GM21737 (cell line): Measurements from ENCODE around the gene CLK4.

Experiments
- ATAC-seq: cut with Tn5 transposase; IDR thresholded peaks from one replicate; pipeline ENCODE4 v1.9.1; 2021; ENCODE audit warnings: mild to moderate bottlenecking, moderate library complexity; ENCODE audit not compliant: unreplicated experiment

The CLK4 gene

DNA sequence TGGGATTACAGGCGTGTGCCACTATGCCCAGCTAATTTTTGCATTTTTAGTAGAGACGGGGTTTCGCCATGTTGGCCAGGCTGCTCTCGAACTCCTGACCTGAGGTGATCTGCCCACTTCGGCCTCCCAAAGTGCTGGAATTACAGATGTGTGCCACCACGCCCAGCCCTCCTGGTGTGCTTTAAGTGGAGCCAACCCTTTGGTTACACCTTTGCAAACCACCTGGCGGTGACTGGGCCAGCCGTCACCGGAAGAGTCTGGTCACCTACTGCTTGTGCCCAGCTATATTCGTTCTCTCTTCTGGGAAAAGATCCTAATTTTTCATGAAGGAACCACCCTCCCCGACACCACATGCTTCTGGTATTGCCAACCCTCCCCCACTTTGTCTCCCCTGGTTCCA, 72.5 kb downstream of the CLK4 start:
- no peak for ATAC-seq

DNA sequence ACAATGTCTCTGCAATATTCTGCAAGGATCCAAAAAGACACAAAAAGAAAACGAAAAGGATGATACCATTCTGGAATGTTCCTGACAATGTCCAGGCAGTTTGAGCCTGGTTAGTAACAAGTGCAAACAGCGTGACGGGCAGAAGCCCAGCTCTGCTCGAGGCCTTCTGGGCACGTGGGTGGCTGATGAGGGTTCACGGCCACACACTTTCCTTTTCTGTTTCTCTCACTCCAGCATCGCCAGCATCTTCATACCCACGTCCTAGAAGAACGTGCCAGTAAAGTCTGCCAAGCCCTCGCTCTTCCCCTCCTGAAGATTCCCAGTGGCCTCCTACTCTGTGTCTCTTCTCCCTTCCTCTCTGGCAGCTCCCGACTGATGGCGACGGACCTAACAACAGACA, 73.3 kb downstream of the CLK4 start:
- no peak for ATAC-seq
